Measurements from ENCODE around the gene CD47. TPM values are rescaled to one million over a fixed set of nuclear protein-coding genes. Genes with fewer than 3 reads are reported as not detected.

Gene CD47
- total and polyA plus RNA-seq, 10 of the 15 experiments (the other 5 are each of a cell fraction or from before 2014, with no cell fraction given) = 22.9 to 175 (median 81.1) TPM

- TF ChIP-seq ZBTB40 (IDR thresholded peaks at IDR 0.05; ENCODE audit: borderline replicate concordance) (no peak), HCFC1 (IDR thresholded peaks at IDR 0.05; ENCODE audit: low read length) (no peak), ZBTB33 (IDR thresholded peaks at IDR 0.05) (no peak)
These were observed 46.1 kb downstream of the CD47 start (continued) for GRCh38 chr3:108044699-108045098.

GRCh38 chr3:108042300-108042699 lies 48.5 kb downstream of the CD47 start:
- Histone ChIP-seq H2AFZ (ENCODE audit: control insufficient read depth, low read depth, low read length) (no peak overlapping the region), H3K9ac (ENCODE audit: control insufficient read depth, insufficient read depth, low read length) (no peak overlapping the region), H3K27ac (ENCODE audit: control insufficient read depth, insufficient read depth) (no peak overlapping the region), H3K36me3 (ENCODE audit: control insufficient read depth in 2 of 2, insufficient read depth in 2 of 2, low read length in 1 of 2) (peaks cover 4 to 17% of the 10 kb centered on the region in 2 experiments), H3K27me3 (replicated peaks in 1 of 2; ENCODE audit: control insufficient read depth in 2 of 2, insufficient read depth in 2 of 2, low read length in 1 of 2) (no peaks in the 10 kb centered on the region), H3K9me3 (replicated peaks; ENCODE audit: control insufficient read depth, insufficient read depth, low read length) (no peaks in the 10 kb centered on the region), H3K4me3 (no peak overlapping the region), H3K4me2 (ENCODE audit: control insufficient read depth, insufficient read depth) (no peak overlapping the region), H3K79me2 (ENCODE audit: control insufficient read depth, insufficient read depth, low read length) (no peaks in the 10 kb centered on the region), H4K20me1 (ENCODE audit: control insufficient read depth, insufficient read depth) (no peaks in the 10 kb centered on the region), H3K4me1 (ENCODE audit: control insufficient read depth, insufficient read depth, low read length) (0 out of 2 replicates have a peak, but pooled peaks cover 2% of the 10 kb centered on the region)
- BruUV-seq (replicated peaks) = no TSS peak
- in situ Hi-C loops (cut with MboI) (no loop called here), intact Hi-C loops (cut with micrococcal nuclease; ENCODE audit: unreplicated experiment) (no loop called here)
- ChIA-PET RAD21 (ENCODE audit: unreplicated experiment) (no interaction called here), SMC1A (ENCODE audit: uncharacterized antibody, unreplicated experiment) (interaction anchor here (0.9 to 1.3 kb wide), 3 partner anchors 9 to 47 kb away, joined by 3 to 6 read pairs (median 3); no protein-coding TSS in a partner anchor), POLR2A (no interaction called here), CTCF (interaction anchor here (0.9 to 3.3 kb wide), 4 partner anchors 9 to 435 kb away, joined by 3 to 10 read pairs (median 3); no protein-coding TSS in a partner anchor)
- no peak for ATAC-seq
- no peak for FAIRE-seq
- 92% methylated on average over 8 of the region's 8 CpGs for WGBS (ENCODE audit: insufficient coverage, insufficient replicate concordance, low lambda C conversion rate, missing lambda C conversion rate)
- no peak for DNase-seq (ENCODE audit: low read depth, low spot score)
- no peak for TF ChIP-seq GATAD2B (conservative IDR thresholded peaks at IDR 0.05; ENCODE audit: low read depth)
- TF ChIP-seq HDAC2 (IDR thresholded peaks at IDR 0.05) = no peak
- no peak for TF ChIP-seq TCF3 (IDR thresholded peaks at IDR 0.05; ENCODE audit: borderline replicate concordance, insufficient read depth, low read depth, low read length)
- TF ChIP-seq CBFB (IDR thresholded peaks at IDR 0.05; ENCODE audit: low read depth) = no peak
- TF ChIP-seq FOS (IDR thresholded peaks at IDR 0.05; ENCODE audit: borderline replicate concordance, extremely low read depth, insufficient read length) = no peak
- TF ChIP-seq TAF1 (IDR thresholded peaks at IDR 0.05; ENCODE audit: borderline replicate concordance, low read depth, low read length) = no peak
- TF ChIP-seq ZBTB40 (IDR thresholded peaks at IDR 0.05; ENCODE audit: borderline replicate concordance) = no peak
- no peak for TF ChIP-seq JUND (IDR thresholded peaks at IDR 0.05; ENCODE audit: low read depth, low read length)
- no peak for TF ChIP-seq MEF2B (IDR thresholded peaks at IDR 0.05; ENCODE audit: partially characterized antibody, poor library complexity, severe bottlenecking)
- no peak for TF ChIP-seq ZBED1 (IDR thresholded peaks at IDR 0.05; ENCODE audit: borderline replicate concordance)
- no peak for TF ChIP-seq ZZZ3 (IDR thresholded peaks at IDR 0.05; ENCODE audit: control insufficient read depth, insufficient read length, low read depth)
